Measurements from ENCODE around the gene MX2.
A peak's percentile ranks its signal among the peaks of the same experiment; 100 is the strongest.
"Not testable (repeated sequence)": the region's sequence is repeated elsewhere in the genome, so short reads cannot be mapped to it uniquely, and the experiment has no call there.

The MX2 gene

GRCh38 chr21:41418393-41418792 lies 56.6 kb downstream of the MX2 start:
- no peak for DNase-seq
- Histone ChIP-seq H3K27me3 (replicated peaks in 2 of 5; ENCODE audit: control insufficient read depth in 4 of 5, insufficient read depth in 5 of 5, low read length in 4 of 5) (no peaks in the 10 kb centered on the region), H3K4me3 (ENCODE audit: control insufficient read depth in 1 of 7, extremely low read depth in 1 of 7, insufficient read depth in 4 of 7, low read depth in 2 of 7, low read length in 6 of 7) (no peak overlapping the region), H3K36me3 (ENCODE audit: control insufficient read depth in 4 of 4, insufficient read depth in 4 of 4, low read length in 3 of 4) (no peaks in the 10 kb centered on the region), H3K4me1 (ENCODE audit: control extremely low read depth in 1 of 4, control insufficient read depth in 4 of 4, insufficient read depth in 4 of 4, low read length in 3 of 4) (peaks cover 0 to 11% (median 7%) of the 10 kb centered on the region in 4 experiments), H3K9me3 (ENCODE audit: control extremely low read depth in 1 of 5, control insufficient read depth in 4 of 5, insufficient read depth in 2 of 5, low read depth in 1 of 5, low read length in 4 of 5) (peaks cover 0 to 3% (median 0%) of the 10 kb centered on the region in 5 experiments), H3K27ac (ENCODE audit: insufficient read depth in 1 of 2, low read depth in 1 of 2, low read length in 2 of 2, poor library complexity in 1 of 2, severe bottlenecking in 2 of 2) (no peak overlapping the region)
- ChIA-PET CTCF (interaction anchor here (0.9 to 1.2 kb wide), 3 partner anchors 9 to 135 kb away, joined by 3 to 5 read pairs (median 3); no protein-coding TSS in a partner anchor), POLR2A (no interaction called here)
- WGBS (ENCODE audit: insufficient coverage) = 95% methylated on average over 6 of the region's 6 CpGs

- ChIA-PET POLR2A (no interaction called here), CTCF (interaction anchor here (0.9 to 1.2 kb wide), 3 partner anchors 8 to 136 kb away, joined by 3 to 5 read pairs (median 3); no protein-coding TSS in a partner anchor)
- H3K27ac ChIP-seq (ENCODE audit: insufficient read depth in 1 of 2, low read depth in 1 of 2, low read length in 2 of 2, poor library complexity in 1 of 2, severe bottlenecking in 2 of 2) = no peak overlapping the region
- H3K36me3 ChIP-seq (ENCODE audit: control insufficient read depth in 4 of 4, insufficient read depth in 4 of 4, low read length in 3 of 4) = no peaks in the 10 kb centered on the region
- H3K9me3 ChIP-seq (ENCODE audit: control extremely low read depth in 1 of 5, control insufficient read depth in 4 of 5, insufficient read depth in 2 of 5, low read depth in 1 of 5, low read length in 4 of 5) = peaks cover 0 to 3% (median 0%) of the 10 kb centered on the region in 5 experiments
- no peak for DNase-seq
- H3K4me1 ChIP-seq (ENCODE audit: control extremely low read depth in 1 of 4, control insufficient read depth in 4 of 4, insufficient read depth in 4 of 4, low read length in 3 of 4) = peaks cover 0 to 11% (median 7%) of the 10 kb centered on the region in 4 experiments
- H3K4me3 ChIP-seq (ENCODE audit: control insufficient read depth in 1 of 7, extremely low read depth in 1 of 7, insufficient read depth in 4 of 7, low read depth in 2 of 7, low read length in 6 of 7) = no peak overlapping the region
- no peaks in the 10 kb centered on the region for H3K27me3 ChIP-seq (replicated peaks in 2 of 5; ENCODE audit: control insufficient read depth in 4 of 5, insufficient read depth in 5 of 5, low read length in 4 of 5)
- WGBS (ENCODE audit: insufficient coverage) = 96% methylated on average over 11 of the region's 11 CpGs
These were observed 57.3 kb downstream of the MX2 start for GRCh38 chr21:41418956-41419680.

- POLR2A ChIA-PET = no interaction called here
- Histone ChIP-seq H3K36me3 (ENCODE audit: control insufficient read depth in 4 of 4, insufficient read depth in 4 of 4, low read length in 3 of 4) (no peaks in the 10 kb centered on the region), H3K27ac (ENCODE audit: insufficient read depth in 1 of 2, low read depth in 1 of 2, low read length in 2 of 2, poor library complexity in 1 of 2, severe bottlenecking in 2 of 2) (peak overlapping the region in 1 of 2 experiments; percentile 61), H3K9me3 (ENCODE audit: control extremely low read depth in 1 of 5, control insufficient read depth in 4 of 5, insufficient read depth in 2 of 5, low read depth in 1 of 5, low read length in 4 of 5) (peaks cover 0 to 3% (median 0%) of the 10 kb centered on the region in 5 experiments), H3K4me1 (ENCODE audit: control extremely low read depth in 1 of 4, control insufficient read depth in 4 of 4, insufficient read depth in 4 of 4, low read length in 3 of 4) (peaks cover 0 to 11% (median 7%) of the 10 kb centered on the region in 4 experiments), H3K27me3 (replicated peaks in 2 of 5; ENCODE audit: control insufficient read depth in 4 of 5, insufficient read depth in 5 of 5, low read length in 4 of 5) (no peaks in the 10 kb centered on the region), H3K4me3 (ENCODE audit: control insufficient read depth in 1 of 7, extremely low read depth in 1 of 7, insufficient read depth in 4 of 7, low read depth in 2 of 7, low read length in 6 of 7) (peak overlapping the region; percentile 58 to 90 (median 73))
- CTCF ChIA-PET = interaction anchor here (0.6 kb wide), 1 partner anchor 40 kb away, joined by 3 read pairs; no protein-coding TSS in a partner anchor
- WGBS (ENCODE audit: insufficient coverage) = 5% methylated on average over 30 of the region's 54 CpGs
- peak; percentile 72 to 87 (median 78) for DNase-seq
These were observed 58.4 kb downstream of the MX2 start for GRCh38 chr21:41419921-41420862.

DNA sequence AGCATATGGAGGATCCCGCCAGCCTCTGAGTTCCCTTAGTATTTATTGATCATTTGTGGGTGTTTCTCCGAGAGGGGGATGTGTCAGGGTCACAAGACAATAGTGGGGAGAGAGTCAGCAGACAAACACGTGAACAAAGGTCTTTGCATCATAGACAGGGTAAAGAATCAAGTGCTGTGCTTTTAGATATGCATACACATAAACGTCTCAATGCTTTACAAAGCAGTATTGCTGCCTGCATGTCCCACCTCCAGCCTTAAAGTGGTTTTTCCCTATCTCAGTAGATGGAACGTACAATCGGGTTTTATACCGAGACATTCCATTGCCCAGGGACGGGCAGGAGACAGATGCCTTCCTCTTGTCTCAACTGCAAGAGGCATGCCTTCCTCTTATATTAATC lies 59.2 kb downstream of the MX2 start:
- H3K36me3 ChIP-seq (ENCODE audit: control insufficient read depth in 4 of 4, insufficient read depth in 4 of 4, low read length in 3 of 4); CTCF ChIA-PET; H3K27ac ChIP-seq (ENCODE audit: insufficient read depth in 1 of 2, low read depth in 1 of 2, low read length in 2 of 2, poor library complexity in 1 of 2, severe bottlenecking in 2 of 2); H3K27me3 ChIP-seq (replicated peaks in 2 of 5; ENCODE audit: control insufficient read depth in 4 of 5, insufficient read depth in 5 of 5, low read length in 4 of 5); POLR2A ChIA-PET; H3K9me3 ChIP-seq (ENCODE audit: control extremely low read depth in 1 of 5, control insufficient read depth in 4 of 5, insufficient read depth in 2 of 5, low read depth in 1 of 5, low read length in 4 of 5); DNase-seq: not testable (repeated sequence)
- peaks cover 0 to 15% (median 11%) of the 10 kb centered on the region in 4 experiments for H3K4me1 ChIP-seq (ENCODE audit: control extremely low read depth in 1 of 4, control insufficient read depth in 4 of 4, insufficient read depth in 4 of 4, low read length in 3 of 4)
- WGBS (ENCODE audit: insufficient coverage) = no CpG with 5 or more reads among the region's 8 CpGs
- peak overlapping the region in 3 of 7 experiments; percentile 78 to 90 (median 85) for H3K4me3 ChIP-seq (ENCODE audit: control insufficient read depth in 1 of 7, extremely low read depth in 1 of 7, insufficient read depth in 4 of 7, low read depth in 2 of 7, low read length in 6 of 7)

DNA sequence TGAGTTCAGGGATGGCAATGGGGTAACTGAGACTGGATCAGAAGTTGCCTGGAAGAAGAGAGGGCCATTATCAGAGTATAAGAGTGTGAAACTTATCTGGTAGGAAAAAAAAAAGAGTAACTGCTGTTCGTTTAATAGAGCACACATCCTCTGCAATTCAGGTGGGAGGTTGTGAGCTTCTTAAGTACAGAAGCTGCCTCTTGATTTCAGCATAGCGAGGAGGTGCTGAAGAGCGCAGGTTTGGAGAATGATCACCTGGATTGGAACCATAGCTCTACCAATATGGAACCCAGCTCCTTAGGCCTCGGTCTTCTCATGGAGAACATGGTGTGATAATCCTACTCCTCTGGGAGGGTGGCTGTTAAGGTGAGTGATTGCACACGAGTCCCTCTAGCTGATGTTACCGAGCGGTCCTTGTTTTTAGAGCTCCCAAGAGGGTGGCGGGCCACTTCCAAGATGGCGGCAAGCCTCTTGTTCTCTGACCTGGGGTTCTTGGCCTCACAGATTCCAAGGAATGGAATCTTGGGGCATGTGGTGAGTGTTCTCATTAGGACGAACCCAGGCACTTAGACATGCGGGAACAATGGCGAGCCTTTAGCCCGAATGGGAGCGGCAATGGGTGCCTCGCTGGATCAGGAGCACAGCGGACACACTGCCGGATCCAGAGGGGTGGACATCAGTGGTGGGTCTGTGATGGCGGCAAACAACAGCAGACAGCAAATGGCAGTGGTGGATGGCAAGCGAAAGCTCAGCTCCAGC lies 60.9 kb downstream of the MX2 start:
- 95% methylated on average over 19 of the region's 19 CpGs for WGBS (ENCODE audit: insufficient coverage)
- ChIA-PET CTCF (interaction anchor here (1.0 kb wide), 1 partner anchor 45 kb away, joined by 4 read pairs; no protein-coding TSS in a partner anchor), POLR2A (no interaction called here)
- H3K4me3 ChIP-seq (ENCODE audit: control insufficient read depth in 1 of 7, extremely low read depth in 1 of 7, insufficient read depth in 4 of 7, low read depth in 2 of 7, low read length in 6 of 7) = no peak overlapping the region
- H3K4me1 ChIP-seq (ENCODE audit: control extremely low read depth in 1 of 4, control insufficient read depth in 4 of 4, insufficient read depth in 4 of 4, low read length in 3 of 4) = peaks cover 0 to 24% (median 16%) of the 10 kb centered on the region in 4 experiments
- peaks cover 0 to 3% (median 0%) of the 10 kb centered on the region in 5 experiments for H3K27me3 ChIP-seq (replicated peaks in 2 of 5; ENCODE audit: control insufficient read depth in 4 of 5, insufficient read depth in 5 of 5, low read length in 4 of 5)
- peaks cover 0 to 3% (median 0%) of the 10 kb centered on the region in 5 experiments for H3K9me3 ChIP-seq (ENCODE audit: control extremely low read depth in 1 of 5, control insufficient read depth in 4 of 5, insufficient read depth in 2 of 5, low read depth in 1 of 5, low read length in 4 of 5)
- no peak for DNase-seq
- no peak overlapping the region for H3K27ac ChIP-seq (ENCODE audit: insufficient read depth in 1 of 2, low read depth in 1 of 2, low read length in 2 of 2, poor library complexity in 1 of 2, severe bottlenecking in 2 of 2)
- H3K36me3 ChIP-seq (ENCODE audit: control insufficient read depth in 4 of 4, insufficient read depth in 4 of 4, low read length in 3 of 4) = no peaks in the 10 kb centered on the region

GRCh38 chr21:41423305-41423636 lies 61.4 kb downstream of the MX2 start:
- H3K4me1 ChIP-seq (ENCODE audit: control extremely low read depth in 1 of 4, control insufficient read depth in 4 of 4, insufficient read depth in 4 of 4, low read length in 3 of 4) = peaks cover 0 to 24% (median 16%) of the 10 kb centered on the region in 4 experiments
- POLR2A ChIA-PET; H3K27ac ChIP-seq (ENCODE audit: insufficient read depth in 1 of 2, low read depth in 1 of 2, low read length in 2 of 2, poor library complexity in 1 of 2, severe bottlenecking in 2 of 2); H3K36me3 ChIP-seq (ENCODE audit: control insufficient read depth in 4 of 4, insufficient read depth in 4 of 4, low read length in 3 of 4); H3K4me3 ChIP-seq (ENCODE audit: control insufficient read depth in 1 of 7, extremely low read depth in 1 of 7, insufficient read depth in 4 of 7, low read depth in 2 of 7, low read length in 6 of 7); H3K9me3 ChIP-seq (ENCODE audit: control extremely low read depth in 1 of 5, control insufficient read depth in 4 of 5, insufficient read depth in 2 of 5, low read depth in 1 of 5, low read length in 4 of 5); H3K27me3 ChIP-seq (replicated peaks in 2 of 5; ENCODE audit: control insufficient read depth in 4 of 5, insufficient read depth in 5 of 5, low read length in 4 of 5): not testable (repeated sequence)
- CTCF ChIA-PET = interaction anchor here (1.0 kb wide), 1 partner anchor 45 kb away, joined by 4 read pairs; no protein-coding TSS in a partner anchor
- peak in 2 of 3 donors; percentile 36 to 37 for DNase-seq
- 100% methylated on average over 2 of the region's 5 CpGs for WGBS (ENCODE audit: insufficient coverage)

Data from common myeloid progenitor, CD34-positive (primary cell).